Measurements from ENCODE around the gene RBM18.

RBM18 gene

DNA sequence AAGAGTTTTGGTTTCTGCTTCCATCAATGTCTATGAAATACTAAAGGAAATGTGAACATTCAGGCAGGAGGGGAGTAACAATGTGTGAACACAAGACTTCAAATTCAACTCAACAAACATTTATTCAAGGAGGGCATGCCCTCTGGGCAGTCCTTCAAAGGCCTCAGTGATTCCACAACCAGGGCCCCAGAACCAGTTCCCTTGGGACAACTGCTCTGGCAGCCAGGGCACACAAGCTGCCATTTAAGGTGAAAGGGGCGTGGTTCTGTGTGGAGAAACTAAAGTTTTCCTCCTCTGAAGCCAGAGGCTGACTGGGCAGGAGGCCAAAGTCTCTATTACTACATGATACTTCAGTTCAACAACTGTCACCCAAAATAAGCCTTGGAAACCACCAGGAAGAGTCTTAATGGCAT is 3.2 kb downstream of the RBM18 start:
- H3K4me2 ChIP-seq (ENCODE audit: low read length), result no peak overlapping the region
- H2AFZ ChIP-seq (ENCODE audit: low read depth, low read length), result no peak overlapping the region
- no peaks in the 10 kb centered on the region for H3K27me3 ChIP-seq (ENCODE audit: low read depth, low read length)
- H3K9me3 ChIP-seq (ENCODE audit: insufficient read depth, low read length), result no peaks in the 10 kb centered on the region
- no peak overlapping the region for H3K4me3 ChIP-seq (ENCODE audit: low read length)
- peaks cover 15% of the 10 kb centered on the region for H3K4me1 ChIP-seq (ENCODE audit: low read length)
- H3K36me3 ChIP-seq (replicated peaks; ENCODE audit: low read depth, low read length), result peaks cover 12% of the 10 kb centered on the region
- TF ChIP-seq, protein P1, sequence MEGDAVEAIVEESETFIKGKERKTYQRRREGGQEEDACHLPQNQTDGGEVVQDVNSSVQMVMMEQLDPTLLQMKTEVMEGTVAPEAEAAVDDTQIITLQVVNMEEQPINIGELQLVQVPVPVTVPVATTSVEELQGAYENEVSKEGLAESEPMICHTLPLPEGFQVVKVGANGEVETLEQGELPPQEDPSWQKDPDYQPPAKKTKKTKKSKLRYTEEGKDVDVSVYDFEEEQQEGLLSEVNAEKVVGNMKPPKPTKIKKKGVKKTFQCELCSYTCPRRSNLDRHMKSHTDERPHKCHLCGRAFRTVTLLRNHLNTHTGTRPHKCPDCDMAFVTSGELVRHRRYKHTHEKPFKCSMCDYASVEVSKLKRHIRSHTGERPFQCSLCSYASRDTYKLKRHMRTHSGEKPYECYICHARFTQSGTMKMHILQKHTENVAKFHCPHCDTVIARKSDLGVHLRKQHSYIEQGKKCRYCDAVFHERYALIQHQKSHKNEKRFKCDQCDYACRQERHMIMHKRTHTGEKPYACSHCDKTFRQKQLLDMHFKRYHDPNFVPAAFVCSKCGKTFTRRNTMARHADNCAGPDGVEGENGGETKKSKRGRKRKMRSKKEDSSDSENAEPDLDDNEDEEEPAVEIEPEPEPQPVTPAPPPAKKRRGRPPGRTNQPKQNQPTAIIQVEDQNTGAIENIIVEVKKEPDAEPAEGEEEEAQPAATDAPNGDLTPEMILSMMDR (IDR thresholded peaks at IDR 0.05; ENCODE audit: low read depth, low read length), result no peak
- no peak for TF ChIP-seq EZH2phosphoT487 (IDR thresholded peaks at IDR 0.05; ENCODE audit: low read depth)
- H3K9ac ChIP-seq (ENCODE audit: low read length), result no peak overlapping the region
- H3K27ac ChIP-seq (ENCODE audit: low read length), result no peak overlapping the region
- peaks cover 51% of the 10 kb centered on the region for H3K79me2 ChIP-seq (ENCODE audit: low read length)
- H4K20me1 ChIP-seq (ENCODE audit: insufficient read depth, low read length), result no peaks in the 10 kb centered on the region

DNA sequence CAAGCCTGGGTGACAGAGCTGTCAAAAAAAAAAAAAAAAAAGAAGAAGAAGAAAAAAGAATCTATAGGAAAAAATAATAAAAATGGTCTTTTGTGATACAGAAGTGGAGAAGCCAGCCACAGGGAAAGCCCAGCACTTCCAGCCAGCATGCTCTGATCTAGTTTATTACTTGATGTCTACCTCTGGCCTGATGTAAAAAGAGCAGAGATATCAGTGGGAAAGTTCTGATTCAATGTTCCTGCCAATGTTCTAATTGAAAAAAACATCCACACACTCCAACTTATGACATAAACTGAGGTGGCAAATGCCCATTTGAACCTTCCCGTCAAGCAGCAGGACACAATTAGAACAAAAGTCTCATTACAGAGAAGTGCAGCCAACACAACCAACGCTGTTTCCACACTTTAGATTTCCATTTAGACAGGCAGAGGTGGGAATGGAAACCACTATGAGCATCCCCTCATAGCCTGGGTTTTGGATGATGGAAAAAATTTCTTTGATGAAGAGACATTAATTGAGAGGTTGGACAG is 5.7 kb downstream of the RBM18 start:
- H3K36me3 ChIP-seq (replicated peaks; ENCODE audit: low read depth, low read length), result peaks cover 10% of the 10 kb centered on the region
- no peak overlapping the region for H3K4me2 ChIP-seq (ENCODE audit: low read length)
- H3K27ac ChIP-seq (ENCODE audit: low read length), result no peak overlapping the region
- peaks cover 26% of the 10 kb centered on the region for H3K79me2 ChIP-seq (ENCODE audit: low read length)
- no peak overlapping the region for H2AFZ ChIP-seq (ENCODE audit: low read depth, low read length)
- peaks cover 9% of the 10 kb centered on the region for H3K4me1 ChIP-seq (ENCODE audit: low read length)
- H3K27me3 ChIP-seq (ENCODE audit: low read depth, low read length), result no peaks in the 10 kb centered on the region
- H3K9me3 ChIP-seq (ENCODE audit: insufficient read depth, low read length), result no peaks in the 10 kb centered on the region
- no peak for TF ChIP-seq EZH2phosphoT487 (IDR thresholded peaks at IDR 0.05; ENCODE audit: low read depth)
- TF ChIP-seq, protein P1 (IDR thresholded peaks at IDR 0.05; ENCODE audit: low read depth, low read length), result no peak
- no peak overlapping the region for H3K4me3 ChIP-seq (ENCODE audit: low read length)
- no peak overlapping the region for H3K9ac ChIP-seq (ENCODE audit: low read length)
- H4K20me1 ChIP-seq (ENCODE audit: insufficient read depth, low read length), result no peaks in the 10 kb centered on the region

DNA sequence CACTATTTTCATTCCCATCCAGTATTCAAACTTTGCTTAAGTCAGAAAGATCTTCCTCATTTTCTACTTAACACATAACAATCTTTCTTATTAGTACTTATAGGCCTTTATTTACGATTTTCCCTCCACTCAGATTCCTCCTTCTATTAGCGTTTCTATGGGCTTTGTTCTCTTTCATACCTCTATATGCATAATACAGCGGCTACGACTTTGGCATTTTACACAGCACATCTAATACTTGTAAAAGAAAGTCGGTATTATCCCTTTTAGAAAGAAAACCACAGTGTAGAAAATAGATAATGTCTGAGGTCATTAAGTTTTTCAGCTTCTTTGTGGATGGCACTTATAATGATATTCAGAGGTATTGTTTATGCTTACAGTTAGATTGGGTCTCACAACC is 8.4 kb downstream of the RBM18 start:
- no peak overlapping the region for H3K9ac ChIP-seq (ENCODE audit: low read length)
- H3K4me3 ChIP-seq (ENCODE audit: low read length), result no peak overlapping the region
- no peaks in the 10 kb centered on the region for H3K4me1 ChIP-seq (ENCODE audit: low read length)
- no peak overlapping the region for H2AFZ ChIP-seq (ENCODE audit: low read depth, low read length)
- no peak overlapping the region for H3K4me2 ChIP-seq (ENCODE audit: low read length)
- no peaks in the 10 kb centered on the region for H4K20me1 ChIP-seq (ENCODE audit: insufficient read depth, low read length)
- no peaks in the 10 kb centered on the region; the same call in 1 of the 2 replicates for H3K79me2 ChIP-seq (ENCODE audit: low read length)
- H3K27ac ChIP-seq (ENCODE audit: low read length), result no peak overlapping the region
- no peaks in the 10 kb centered on the region for H3K9me3 ChIP-seq (ENCODE audit: insufficient read depth, low read length)
- no peaks in the 10 kb centered on the region for H3K27me3 ChIP-seq (ENCODE audit: low read depth, low read length)
- TF ChIP-seq, protein P1 (IDR thresholded peaks at IDR 0.05; ENCODE audit: low read depth, low read length), result no peak
- no peak for TF ChIP-seq EZH2phosphoT487 (IDR thresholded peaks at IDR 0.05; ENCODE audit: low read depth)
- H3K36me3 ChIP-seq (replicated peaks; ENCODE audit: low read depth, low read length), result peaks cover 19% of the 10 kb centered on the region

DNA sequence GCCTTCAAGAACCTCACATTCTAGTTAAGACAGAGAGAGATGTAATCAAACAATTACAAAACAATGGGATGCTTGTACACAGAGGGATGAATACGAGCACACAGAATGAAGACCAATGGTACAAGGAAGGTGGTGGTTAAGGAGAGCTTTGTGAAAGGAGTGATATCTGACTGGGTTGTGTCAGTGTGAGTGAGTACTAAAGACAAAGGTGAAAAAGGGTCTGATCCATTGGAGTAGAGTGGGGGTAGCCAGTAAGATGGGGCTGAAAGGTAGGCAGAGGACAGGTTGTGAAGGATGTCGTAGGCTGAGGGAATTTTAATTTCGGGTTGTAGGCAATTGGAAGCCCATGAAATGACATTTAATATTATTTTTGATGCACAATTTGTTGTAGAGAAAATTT is 9.9 kb downstream of the RBM18 start:
- Histone ChIP-seq H2AFZ (ENCODE audit: low read depth, low read length) (no peak overlapping the region), H3K27ac (ENCODE audit: low read length) (no peak overlapping the region), H3K36me3 (replicated peaks; ENCODE audit: low read depth, low read length) (peaks cover 22% of the 10 kb centered on the region), H3K27me3 (ENCODE audit: low read depth, low read length) (no peaks in the 10 kb centered on the region), H3K4me3 (ENCODE audit: low read length) (no peak overlapping the region), H3K4me1 (ENCODE audit: low read length) (no peaks in the 10 kb centered on the region), H3K4me2 (ENCODE audit: low read length) (no peak overlapping the region), H4K20me1 (ENCODE audit: insufficient read depth, low read length) (no peaks in the 10 kb centered on the region), H3K9me3 (ENCODE audit: insufficient read depth, low read length) (no peaks in the 10 kb centered on the region), H3K9ac (ENCODE audit: low read length) (no peak overlapping the region), H3K79me2 (ENCODE audit: low read length) (no peaks in the 10 kb centered on the region; the same call in 1 of the 2 replicates)
- TF ChIP-seq EZH2phosphoT487 (IDR thresholded peaks at IDR 0.05; ENCODE audit: low read depth), result no peak
- TF ChIP-seq, protein P1 (IDR thresholded peaks at IDR 0.05; ENCODE audit: low read depth, low read length), result no peak

Measured in OCI-LY3 (cell line).